Measurements from ENCODE around the gene NPTXR. TPM values are rescaled to one million over a fixed set of nuclear protein-coding genes. Genes with fewer than 3 reads are reported as not detected.

The NPTXR gene
- total and polyA plus RNA-seq, 8 donors, result 0.46 to 19.6 (median 2.3) TPM

DNA sequence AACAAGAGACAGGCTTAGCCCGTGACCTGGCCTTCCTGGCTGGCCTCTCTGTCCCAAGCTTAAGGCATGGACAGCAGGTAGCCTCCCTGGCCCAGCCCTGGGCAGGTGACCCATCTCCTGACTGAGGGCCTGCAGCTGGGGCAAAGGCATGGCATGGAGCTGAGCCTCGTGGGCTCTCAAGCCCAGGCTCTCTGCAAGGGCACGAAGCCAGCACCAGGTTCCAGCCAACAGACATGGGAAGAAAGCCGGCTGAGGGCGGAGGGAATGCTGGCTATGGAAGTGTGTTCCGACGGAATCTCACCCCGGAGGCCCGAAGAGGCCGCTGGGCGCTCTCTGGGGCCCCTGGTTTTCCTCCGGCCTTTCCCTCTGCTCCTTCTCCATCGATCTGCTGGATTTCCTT is 62.8 kb downstream of the NPTXR start:
- H3K27me3 ChIP-seq, result no peaks in the 10 kb centered on the region
- H3K27ac ChIP-seq, result no peak overlapping the region
- peaks cover 0 to 18% (median 6%) of the 10 kb centered on the region in 4 donors for H3K4me1 ChIP-seq
- no peak for TF ChIP-seq POLR2AphosphoS5 (IDR thresholded peaks at IDR 0.05)
- TF ChIP-seq, protein P1, sequence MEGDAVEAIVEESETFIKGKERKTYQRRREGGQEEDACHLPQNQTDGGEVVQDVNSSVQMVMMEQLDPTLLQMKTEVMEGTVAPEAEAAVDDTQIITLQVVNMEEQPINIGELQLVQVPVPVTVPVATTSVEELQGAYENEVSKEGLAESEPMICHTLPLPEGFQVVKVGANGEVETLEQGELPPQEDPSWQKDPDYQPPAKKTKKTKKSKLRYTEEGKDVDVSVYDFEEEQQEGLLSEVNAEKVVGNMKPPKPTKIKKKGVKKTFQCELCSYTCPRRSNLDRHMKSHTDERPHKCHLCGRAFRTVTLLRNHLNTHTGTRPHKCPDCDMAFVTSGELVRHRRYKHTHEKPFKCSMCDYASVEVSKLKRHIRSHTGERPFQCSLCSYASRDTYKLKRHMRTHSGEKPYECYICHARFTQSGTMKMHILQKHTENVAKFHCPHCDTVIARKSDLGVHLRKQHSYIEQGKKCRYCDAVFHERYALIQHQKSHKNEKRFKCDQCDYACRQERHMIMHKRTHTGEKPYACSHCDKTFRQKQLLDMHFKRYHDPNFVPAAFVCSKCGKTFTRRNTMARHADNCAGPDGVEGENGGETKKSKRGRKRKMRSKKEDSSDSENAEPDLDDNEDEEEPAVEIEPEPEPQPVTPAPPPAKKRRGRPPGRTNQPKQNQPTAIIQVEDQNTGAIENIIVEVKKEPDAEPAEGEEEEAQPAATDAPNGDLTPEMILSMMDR (IDR thresholded peaks at IDR 0.05), result no peak
- TF ChIP-seq POLR2A (IDR thresholded peaks at IDR 0.05), result no peak
- no peak for TF ChIP-seq EP300 (IDR thresholded peaks at IDR 0.05)
- H3K36me3 ChIP-seq, result peaks cover 3 to 57% (median 44%) of the 10 kb centered on the region in 4 donors
- DNase-seq, result no peak
- no peak overlapping the region for H3K4me3 ChIP-seq
- WGBS, 5 donors, result 81 to 94% (median 90%) methylated on average over 13 of the region's 13 CpGs
- no peaks in the 10 kb centered on the region for H3K9me3 ChIP-seq
- intact Hi-C loops (cut with DNase I; ENCODE audit: low total_unique reads), result no loop called here

DNA sequence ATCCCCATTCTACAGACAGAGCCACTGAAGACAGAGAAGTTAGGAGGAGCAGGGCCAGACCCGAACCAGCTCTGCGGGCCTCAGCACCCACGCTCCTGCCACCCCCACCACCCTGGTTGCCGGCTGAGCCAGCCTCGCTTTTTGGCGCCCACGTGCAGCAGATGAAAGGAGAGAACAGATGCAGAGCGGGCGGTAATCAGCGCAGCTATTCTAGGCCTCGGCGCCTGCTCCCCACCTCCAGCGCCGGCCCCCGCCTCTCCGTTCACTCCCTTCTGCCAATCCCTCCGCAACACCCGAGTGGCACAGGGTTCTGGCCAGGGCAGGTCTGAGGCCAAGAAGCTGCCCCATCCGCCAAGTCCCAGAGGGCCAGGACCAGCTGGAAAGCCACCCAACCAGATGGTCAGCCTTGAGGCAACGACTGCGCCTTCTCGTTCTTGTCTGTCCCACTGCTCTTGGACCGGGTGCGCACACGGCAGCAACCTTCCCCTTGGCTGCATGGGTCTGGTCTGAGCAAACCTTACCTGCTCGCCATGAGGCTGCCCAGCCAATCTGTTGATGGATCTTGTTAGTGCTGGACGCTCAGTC is 66.6 kb downstream of the NPTXR start:
- WGBS, 5 donors, result 87 to 91% (median 90%) methylated on average over 20 to 27 of the region's 27 CpGs
- H3K4me1 ChIP-seq, result no peaks in the 10 kb centered on the region
- no peak for DNase-seq
- TF ChIP-seq, protein P1 (IDR thresholded peaks at IDR 0.05), result no peak
- TF ChIP-seq POLR2A (IDR thresholded peaks at IDR 0.05), result no peak
- no peak for TF ChIP-seq POLR2AphosphoS5 (IDR thresholded peaks at IDR 0.05)
- no peak for TF ChIP-seq EP300 (IDR thresholded peaks at IDR 0.05)
- no peak overlapping the region for H3K4me3 ChIP-seq
- H3K27ac ChIP-seq, result no peak overlapping the region
- no peaks in the 10 kb centered on the region for H3K27me3 ChIP-seq
- peaks cover 3 to 52% (median 40%) of the 10 kb centered on the region in 4 donors for H3K36me3 ChIP-seq
- intact Hi-C loops (cut with DNase I; ENCODE audit: low total_unique reads), result loop anchor here (10.0 kb wide), 1 partner anchor 78 kb away; no protein-coding TSS in a partner anchor
- no peaks in the 10 kb centered on the region for H3K9me3 ChIP-seq

DNA sequence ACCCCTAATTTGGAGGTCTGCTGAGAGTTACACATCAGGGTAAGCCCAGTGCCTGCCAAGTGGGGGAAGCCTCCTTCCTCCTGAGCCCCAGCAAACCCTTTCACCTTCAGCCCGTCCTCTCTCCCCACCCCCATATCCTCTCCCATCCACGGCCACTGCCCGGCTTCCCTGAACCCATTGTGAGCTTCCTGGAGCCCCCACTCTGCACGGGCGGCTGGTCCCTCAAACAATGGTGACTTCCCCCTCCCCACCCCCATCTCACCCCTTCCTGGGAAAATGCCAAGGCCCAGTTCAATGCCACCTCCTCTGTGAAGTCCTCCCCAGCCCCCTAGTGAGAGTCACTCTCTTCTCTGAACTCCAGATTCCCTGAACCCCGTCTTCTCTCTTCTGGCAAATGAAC is 67.7 kb downstream of the NPTXR start:
- Histone ChIP-seq H3K9me3 (no peaks in the 10 kb centered on the region), H3K4me3 (no peak overlapping the region), H3K27ac (no peak overlapping the region), H3K4me1 (no peaks in the 10 kb centered on the region), H3K27me3 (no peaks in the 10 kb centered on the region), H3K36me3 (peaks cover 3 to 41% (median 35%) of the 10 kb centered on the region in 4 donors)
- 52 to 64% (median 54%) methylated on average over 6 of the region's 6 CpGs for WGBS, 5 donors
- DNase-seq, result no peak
- no peak for TF ChIP-seq EP300 (IDR thresholded peaks at IDR 0.05)
- TF ChIP-seq POLR2AphosphoS5 (IDR thresholded peaks at IDR 0.05), result no peak
- TF ChIP-seq POLR2A (IDR thresholded peaks at IDR 0.05), result no peak
- TF ChIP-seq, protein P1 (IDR thresholded peaks at IDR 0.05), result no peak
- intact Hi-C loops (cut with DNase I; ENCODE audit: low total_unique reads), result loop anchor here (10.0 kb wide), 1 partner anchor 79 kb away; no protein-coding TSS in a partner anchor

DNA sequence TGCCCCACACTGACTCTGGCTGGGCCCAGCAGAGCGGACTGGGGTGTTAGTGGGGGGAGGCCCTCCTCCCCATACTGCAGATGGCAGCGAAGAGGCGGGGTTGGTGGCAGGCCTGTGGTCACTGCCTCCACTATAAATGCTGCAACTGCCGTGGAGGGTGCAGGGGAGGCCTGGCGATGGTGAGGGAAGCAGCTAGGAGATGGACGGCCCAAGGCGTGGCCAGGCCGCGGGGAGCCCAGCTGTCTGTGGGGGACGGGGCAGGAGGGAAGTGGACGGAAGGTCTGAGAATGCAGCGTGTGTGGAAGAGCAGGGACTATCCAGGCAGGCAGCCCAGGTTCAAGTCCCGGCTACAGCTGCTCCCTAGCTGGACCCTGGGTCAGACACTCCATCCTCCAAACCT is 68.2 kb downstream of the NPTXR start:
- peaks cover 3 to 37% (median 31%) of the 10 kb centered on the region in 4 donors for H3K36me3 ChIP-seq
- H3K27me3 ChIP-seq, result no peaks in the 10 kb centered on the region
- no peaks in the 10 kb centered on the region for H3K4me1 ChIP-seq
- DNase-seq, result no peak
- H3K9me3 ChIP-seq, result no peaks in the 10 kb centered on the region
- intact Hi-C loops (cut with DNase I; ENCODE audit: low total_unique reads), result loop anchor here (10.0 kb wide), 1 partner anchor 79 kb away; no protein-coding TSS in a partner anchor
- no peak overlapping the region for H3K4me3 ChIP-seq
- no peak overlapping the region for H3K27ac ChIP-seq
- 66 to 75% (median 72%) methylated on average over 13 of the region's 13 CpGs for WGBS, 5 donors
- TF ChIP-seq, protein P1 (IDR thresholded peaks at IDR 0.05), result no peak
- TF ChIP-seq EP300 (IDR thresholded peaks at IDR 0.05) (no peak), POLR2AphosphoS5 (IDR thresholded peaks at IDR 0.05) (no peak), POLR2A (IDR thresholded peaks at IDR 0.05) (no peak)
